Glomerular visceral epithelial cell (primary cell): Measurements from ENCODE around the gene SYNDIG1.

Experiments
- DNase-seq: peaks from one replicate; pipeline ENCODE4 v3.0.0-alpha.2; 2016; ENCODE audit errors: extremely low spot score

Gene SYNDIG1

GRCh38 chr20:24658920-24659660 lies 189.7 kb downstream of the SYNDIG1 start:
- DNase-seq = no peak

DNA sequence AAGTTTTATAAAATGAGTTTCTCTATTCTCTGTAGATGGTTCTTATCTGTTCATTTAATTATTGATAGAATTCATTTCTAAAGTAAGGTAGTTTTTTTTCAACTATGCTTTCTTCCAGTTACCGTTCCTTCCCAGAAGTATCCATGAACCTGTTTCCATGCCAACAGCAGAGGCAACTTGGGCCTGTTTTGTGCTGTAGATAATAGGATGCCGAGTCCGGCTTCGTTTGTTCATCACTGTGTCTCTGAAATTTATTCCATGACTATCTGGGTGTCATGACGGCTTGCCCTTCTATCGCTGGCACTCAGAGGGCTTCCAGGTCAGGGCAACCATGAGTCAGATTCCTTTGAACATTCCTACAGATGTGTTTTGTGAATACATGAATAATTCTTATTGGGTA lies 190.4 kb downstream of the SYNDIG1 start:
- DNase-seq = no peak

DNA sequence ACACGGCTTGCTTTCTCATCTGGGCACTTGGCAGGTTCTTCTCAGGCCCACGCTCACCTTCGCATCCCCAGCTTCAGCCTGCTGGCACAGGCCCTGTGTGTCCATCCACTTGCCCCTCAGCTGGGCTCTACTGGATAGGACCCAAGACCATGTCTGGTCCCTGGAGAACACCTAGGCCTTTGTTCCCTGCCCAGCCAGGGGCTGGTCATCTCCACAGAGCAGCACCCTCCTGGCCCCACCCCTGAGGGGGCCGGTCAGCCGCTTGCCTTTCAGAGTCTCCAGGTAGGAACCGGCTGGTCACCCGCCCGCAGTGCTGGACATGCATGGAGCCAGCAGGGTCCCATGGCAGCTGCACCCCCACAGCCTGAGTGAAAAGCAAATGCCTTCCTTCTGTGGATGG lies 191.2 kb downstream of the SYNDIG1 start:
- no peak for DNase-seq

DNA sequence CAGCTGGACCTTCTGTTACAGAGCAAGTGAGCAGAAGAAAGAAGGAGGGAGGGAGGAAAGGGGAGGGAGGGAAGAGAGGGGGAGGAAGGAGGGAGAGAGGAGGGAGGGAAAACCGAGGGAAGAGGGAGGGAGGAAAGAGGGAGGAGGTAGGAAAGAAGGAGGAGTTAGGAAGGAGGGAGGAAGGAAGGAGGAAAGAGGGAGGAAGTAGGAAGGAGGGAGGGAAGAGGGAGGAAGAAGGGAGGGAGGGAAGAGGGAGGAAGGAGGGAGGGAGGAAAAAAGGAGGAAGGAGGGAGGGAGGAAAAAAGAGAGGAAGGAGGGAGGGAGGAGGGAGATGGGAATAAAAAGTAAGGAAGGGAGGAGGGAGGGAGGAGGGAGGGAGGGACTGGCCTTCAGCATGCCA lies 191.8 kb downstream of the SYNDIG1 start:
- no peak for DNase-seq

- no peak for DNase-seq
Observed at GRCh38 chr20:24662322-24662721, 192.9 kb downstream of the SYNDIG1 start.

- DNase-seq = no peak
Observed at GRCh38 chr20:24662752-24663365, 193.4 kb downstream of the SYNDIG1 start.

GRCh38 chr20:24663496-24663895 lies 194.1 kb downstream of the SYNDIG1 start:
- DNase-seq = no peak

GRCh38 chr20:24664266-24664986 lies 195.0 kb downstream of the SYNDIG1 start:
- no peak for DNase-seq

- no peak for DNase-seq
Observed at GRCh38 chr20:24665196-24665595, 195.8 kb downstream of the SYNDIG1 start.

DNA sequence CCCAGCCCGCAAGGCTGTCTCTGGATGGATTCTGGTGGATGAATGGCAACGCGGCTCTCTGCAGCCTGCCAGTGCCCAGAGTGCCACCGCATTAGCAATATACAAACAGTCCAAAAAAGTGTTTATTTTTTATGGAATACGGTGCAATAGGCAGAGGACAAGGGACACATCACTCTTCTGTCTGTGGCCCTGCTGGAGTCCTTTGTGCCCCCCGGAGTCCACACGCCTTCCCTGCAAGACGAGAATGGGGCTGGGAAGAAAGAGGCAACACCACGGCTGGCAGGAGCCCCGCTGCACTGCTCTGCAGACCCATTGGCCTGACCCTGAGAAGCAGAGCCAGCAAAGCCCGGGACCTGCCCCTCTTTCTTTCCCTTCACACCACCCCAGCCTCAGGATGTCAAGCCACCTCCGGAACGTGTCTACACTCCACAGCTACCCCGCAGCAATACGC lies 196.3 kb downstream of the SYNDIG1 start:
- DNase-seq = no peak

DNA sequence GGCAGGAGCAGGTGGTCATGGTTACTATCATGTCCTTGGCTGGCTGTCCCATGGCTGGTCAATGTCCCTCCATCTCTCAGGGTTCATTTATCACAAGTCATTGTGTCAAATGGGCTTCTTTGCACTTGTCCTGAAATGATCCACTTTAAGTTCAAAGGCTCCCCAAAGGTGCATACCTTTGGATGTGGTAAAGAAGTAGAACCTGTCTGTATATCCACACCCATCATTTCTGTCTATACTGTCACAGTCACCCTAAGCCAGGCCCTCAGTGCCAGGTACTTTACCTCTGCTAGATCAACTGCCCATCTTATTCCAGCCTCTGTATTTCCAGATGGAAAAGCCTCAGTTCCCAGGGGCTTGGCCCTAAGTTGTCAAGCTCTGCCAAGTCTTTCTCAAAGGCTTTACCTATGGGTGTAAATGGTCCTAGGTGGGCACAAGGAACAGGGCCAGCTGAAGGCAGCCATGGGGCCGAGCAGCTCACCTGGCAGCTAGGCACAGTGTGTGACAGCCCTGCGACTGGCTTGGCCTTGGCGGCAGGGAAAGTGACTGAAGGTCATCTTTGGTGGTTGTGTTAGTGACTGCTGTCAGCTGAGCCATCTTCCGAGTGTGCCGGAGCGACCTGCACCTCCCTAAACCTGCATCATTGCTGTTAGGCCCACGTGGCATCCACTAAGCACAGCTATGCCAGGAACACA lies 198.4 kb downstream of the SYNDIG1 start:
- DNase-seq = no peak

GRCh38 chr20:24668384-24668702 lies 198.9 kb downstream of the SYNDIG1 start:
- no peak for DNase-seq

GRCh38 chr20:24668791-24669190 lies 199.4 kb downstream of the SYNDIG1 start:
- DNase-seq = no peak

DNA sequence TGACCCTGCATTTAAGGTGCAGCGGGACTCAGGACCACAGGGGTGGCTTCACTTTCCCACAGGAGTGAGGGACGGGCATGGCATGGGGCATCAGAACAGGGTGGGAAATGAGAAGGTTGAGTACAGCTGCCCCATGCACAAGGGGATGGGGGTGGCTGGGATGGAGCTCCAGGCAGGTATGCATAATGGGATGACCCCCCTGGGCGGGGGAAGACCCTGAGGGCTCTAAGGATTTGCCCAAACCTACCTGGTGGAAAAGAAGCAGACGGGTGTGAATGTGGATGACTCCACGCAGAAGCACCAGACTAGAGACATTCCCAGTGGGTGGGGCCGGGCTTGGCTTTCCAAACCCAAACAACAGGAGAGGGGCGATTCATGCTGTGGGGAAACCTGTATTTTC lies 200.3 kb downstream of the SYNDIG1 start:
- no peak for DNase-seq

DNA sequence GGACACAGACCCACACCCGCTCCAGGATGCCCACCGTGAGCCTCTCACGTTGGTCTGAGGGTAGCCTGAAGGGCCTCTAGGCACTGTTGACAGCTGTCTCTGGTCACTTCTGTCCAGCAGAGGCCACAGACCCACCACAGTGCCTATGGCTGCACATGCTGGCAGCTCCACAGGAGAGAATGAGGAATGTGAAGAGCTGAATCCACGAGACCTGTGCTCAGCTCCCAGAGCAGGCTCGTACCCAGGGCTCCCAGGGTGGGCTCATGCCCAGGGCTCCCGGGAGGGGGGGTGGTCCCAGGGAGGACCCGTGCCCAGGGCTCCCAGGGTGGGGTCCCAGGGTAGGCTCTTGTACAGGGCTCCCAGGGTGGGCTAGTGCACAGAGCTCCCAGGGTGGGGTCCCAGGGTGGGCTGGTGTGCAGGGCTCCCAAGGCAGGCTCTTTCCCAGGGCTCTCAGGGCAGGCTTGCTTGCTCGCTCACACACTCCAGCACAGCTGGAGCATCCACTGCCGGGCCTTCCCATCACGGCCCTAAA lies 201.0 kb downstream of the SYNDIG1 start:
- no peak for DNase-seq

DNA sequence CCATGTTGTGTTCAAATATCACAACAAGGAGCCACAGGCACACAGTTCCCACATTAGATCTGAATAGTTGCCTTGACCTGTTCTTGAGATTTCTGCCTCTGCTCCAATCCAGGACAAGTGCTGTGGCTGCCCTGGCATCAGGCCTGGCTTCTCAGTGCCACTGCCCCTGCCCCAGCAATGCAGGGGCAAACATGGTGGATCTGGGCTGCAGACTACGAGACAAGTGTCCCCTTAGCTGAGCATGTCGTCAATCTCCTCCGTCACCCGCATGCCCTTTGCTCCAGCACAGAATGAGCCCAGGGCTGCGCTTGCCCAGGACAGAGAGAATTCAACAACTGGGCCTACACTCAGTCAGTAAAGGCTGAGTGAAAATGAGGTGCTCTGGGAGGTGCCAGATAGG lies 201.6 kb downstream of the SYNDIG1 start:
- DNase-seq = no peak

- DNase-seq = peak; percentile 85
Observed at GRCh38 chr20:24672181-24672880, 202.9 kb downstream of the SYNDIG1 start.

DNA sequence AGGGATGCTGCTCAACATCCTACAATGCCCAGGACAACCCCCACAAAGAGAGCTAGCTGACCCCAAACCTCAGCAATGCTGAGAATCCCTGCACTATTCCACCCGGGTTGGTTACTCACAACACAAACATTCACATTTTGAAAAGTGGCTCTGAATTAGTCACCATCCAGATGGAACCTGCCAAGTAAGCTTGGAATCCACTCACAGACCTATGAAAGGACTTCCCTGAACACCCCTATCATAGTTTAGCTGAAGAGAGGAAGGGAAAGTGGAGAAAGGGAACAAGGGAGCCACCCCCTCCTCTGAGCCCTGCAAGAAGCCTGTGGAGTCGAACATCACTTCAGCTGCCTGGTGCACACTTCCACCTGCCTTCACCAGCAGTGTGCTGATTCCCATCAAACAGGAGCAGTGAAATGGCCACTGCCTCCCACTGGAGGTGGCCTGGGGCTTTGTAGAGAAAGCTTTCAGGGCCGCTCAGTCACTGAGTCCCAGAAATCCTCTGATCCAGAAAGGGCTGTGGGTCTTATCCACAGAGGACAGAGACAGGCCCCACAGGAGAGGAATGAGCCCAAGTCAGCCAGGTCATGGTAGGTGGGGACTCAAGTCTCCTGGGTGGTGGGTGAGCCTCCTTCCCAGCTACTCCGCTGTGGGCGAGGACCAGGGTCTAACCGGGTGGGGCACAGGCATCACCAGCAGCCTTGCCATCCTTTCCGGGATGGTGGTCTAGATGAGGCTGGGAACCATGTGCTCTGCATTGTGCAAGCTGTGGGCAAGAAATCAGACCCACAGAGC lies 203.7 kb downstream of the SYNDIG1 start:
- peak; percentile 93 for DNase-seq

DNA sequence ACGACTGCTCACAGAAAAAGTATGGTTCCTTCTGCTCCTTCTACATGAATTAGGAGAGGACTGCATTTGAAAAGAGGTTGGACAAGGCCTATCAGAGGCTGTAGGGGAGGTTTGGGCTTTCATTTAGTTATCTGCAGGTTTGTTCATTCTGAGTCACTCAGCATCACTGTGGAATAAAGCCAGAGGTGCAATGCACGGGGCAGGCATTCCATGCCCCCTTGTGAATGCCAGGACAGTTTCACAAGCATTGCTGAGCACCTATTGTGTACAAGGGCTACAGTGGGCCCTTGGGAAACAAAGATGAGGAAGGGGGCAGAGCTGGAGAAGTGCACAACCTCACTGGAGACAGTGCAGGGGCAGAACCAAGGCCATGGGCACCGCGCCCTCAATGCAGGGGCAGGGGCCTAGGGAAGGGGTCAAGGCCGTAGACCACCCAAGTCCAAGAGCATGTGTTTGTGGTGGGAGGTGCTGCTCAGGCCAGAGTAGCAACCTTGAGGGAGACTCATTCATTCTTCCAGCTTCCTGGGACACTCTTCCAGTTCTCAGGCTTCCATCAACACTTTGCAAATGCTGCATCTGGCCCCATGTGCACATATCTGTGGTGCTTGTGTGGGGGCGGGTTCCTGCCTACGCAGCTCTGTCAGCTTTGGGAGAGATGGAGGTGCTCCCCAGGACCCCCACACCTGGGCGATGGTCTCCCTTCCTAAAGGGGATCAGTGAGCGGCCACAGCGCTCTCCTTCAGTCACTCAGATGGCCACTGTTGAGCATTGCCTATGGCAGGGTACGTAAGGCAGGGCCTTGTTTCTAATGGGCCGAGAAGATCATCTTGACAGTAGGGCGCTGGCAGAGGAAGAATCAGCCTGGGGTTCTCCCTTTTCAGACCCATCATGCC lies 204.5 kb downstream of the SYNDIG1 start:
- peak; percentile 45 for DNase-seq
